Astrocyte (in vitro differentiated cells and primary cell): ENCODE results near the gene ZDHHC14. TPM values are rescaled to one million over a fixed set of nuclear protein-coding genes. Genes with fewer than 3 reads are reported as not detected.
"Not testable (repeated sequence)": the region's sequence is repeated elsewhere in the genome, so short reads cannot be mapped to it uniquely, and the experiment has no call there.

Experiments used
- DNase-seq: peaks from one replicate; pipeline ENCODE4 v3.0.0-alpha.2; 2010; ENCODE audit warnings: low read depth
- FAIRE-seq: peaks from 2 replicates; lab custom pipeline; 2011; peaks lifted over from hg19 to GRCh38; lab: Jason Lieb, UNC
- H2AFZ ChIP-seq: 2 replicates; pipeline ENCODE4 v1.6.0; 2012; ENCODE audit warnings: low read depth, low read length, inconsistent platforms
- H3K27ac ChIP-seq: 2 replicates; pipeline ENCODE4 v1.5.1; 2011; ENCODE audit warnings: low read depth, low read length, inconsistent platforms
- H3K27me3 ChIP-seq: 2 replicates; pipeline ENCODE4 v1.6.0; 2011; ENCODE audit warnings: low read length, inconsistent platforms; ENCODE audit not compliant: insufficient read depth
- H3K36me3 ChIP-seq: 2 replicates; pipeline ENCODE4 v1.5.1; 2011; ENCODE audit warnings: low read length, inconsistent platforms; ENCODE audit not compliant: insufficient read depth
- H3K4me1 ChIP-seq: 2 replicates; pipeline ENCODE4 v1.5.1; 2011; ENCODE audit warnings: low read length, inconsistent platforms; ENCODE audit not compliant: insufficient read depth
- H3K4me2 ChIP-seq: 2 replicates; pipeline ENCODE4 v1.6.0; 2012; ENCODE audit warnings: low read length, inconsistent platforms
- H3K4me3 ChIP-seq: 2 replicates; pipeline ENCODE4 v1.5.1; 2011; ENCODE audit warnings: low read depth, mild to moderate bottlenecking, low read length, inconsistent platforms; ENCODE audit not compliant: insufficient read depth
- H3K79me2 ChIP-seq: 2 replicates; pipeline ENCODE4 v1.6.0; 2012; ENCODE audit warnings: mild to moderate bottlenecking, low read length, inconsistent platforms; ENCODE audit not compliant: insufficient read depth
- H3K9ac ChIP-seq: 2 replicates; pipeline ENCODE4 v1.6.0; 2012; ENCODE audit warnings: mild to moderate bottlenecking, low read length, inconsistent platforms
- H3K9me3 ChIP-seq: 2 replicates; pipeline ENCODE4 v1.5.1; 2012; ENCODE audit warnings: low read depth, mild to moderate bottlenecking, low read length, inconsistent platforms; ENCODE audit not compliant: insufficient read depth
- H4K20me1 ChIP-seq: 2 replicates; pipeline ENCODE4 v1.6.0; 2012; ENCODE audit warnings: low read length, inconsistent platforms; ENCODE audit not compliant: insufficient read depth
- H3K27ac Mint-ChIP-seq: one replicate; pipeline ENCODE4 v1.8.0; 2021; ENCODE audit warnings: mild to moderate bottlenecking, mixed read lengths; ENCODE audit not compliant: unreplicated experiment
- H3K27me3 Mint-ChIP-seq: one replicate; pipeline ENCODE4 v1.8.0; 2021; ENCODE audit warnings: low read depth, mixed read lengths; ENCODE audit not compliant: unreplicated experiment
- H3K36me3 Mint-ChIP-seq: one replicate; pipeline ENCODE4 v1.8.0; 2021; ENCODE audit warnings: low read depth, mixed read lengths; ENCODE audit not compliant: unreplicated experiment
- H3K4me1 Mint-ChIP-seq: one replicate; pipeline ENCODE4 v1.8.0; 2021; ENCODE audit warnings: low read depth, mixed read lengths; ENCODE audit not compliant: unreplicated experiment
- H3K4me3 Mint-ChIP-seq: one replicate; pipeline ENCODE4 v1.8.0; 2021; ENCODE audit warnings: mild to moderate bottlenecking, moderate library complexity, mixed read lengths; ENCODE audit not compliant: unreplicated experiment
- H3K9me3 Mint-ChIP-seq: one replicate; pipeline ENCODE4 v1.8.0; 2021; ENCODE audit warnings: mild to moderate bottlenecking, mixed read lengths; ENCODE audit not compliant: unreplicated experiment
- CTCF ChIP-seq: IDR thresholded peaks from 2 replicates; pipeline ENCODE4 v1.5.1; 2011; ENCODE audit warnings: low read depth, mild to moderate bottlenecking, inconsistent platforms, low read length, moderate library complexity; ENCODE audit not compliant: insufficient read depth
- EZH2 ChIP-seq: IDR thresholded peaks from 2 replicates; pipeline ENCODE4 v1.6.1; 2012; ENCODE audit warnings: mild to moderate bottlenecking, low read length, inconsistent platforms; ENCODE audit not compliant: insufficient read depth
- total RNA-seq: library from RNA; stranded (reverse); gene quantifications from 2 replicates; pipeline ENCODE4 v1.2.1, GENCODE V29; 2021

The ZDHHC14 gene
- total RNA-seq, 1 donor from 2014 or later = 7.2 TPM

DNA sequence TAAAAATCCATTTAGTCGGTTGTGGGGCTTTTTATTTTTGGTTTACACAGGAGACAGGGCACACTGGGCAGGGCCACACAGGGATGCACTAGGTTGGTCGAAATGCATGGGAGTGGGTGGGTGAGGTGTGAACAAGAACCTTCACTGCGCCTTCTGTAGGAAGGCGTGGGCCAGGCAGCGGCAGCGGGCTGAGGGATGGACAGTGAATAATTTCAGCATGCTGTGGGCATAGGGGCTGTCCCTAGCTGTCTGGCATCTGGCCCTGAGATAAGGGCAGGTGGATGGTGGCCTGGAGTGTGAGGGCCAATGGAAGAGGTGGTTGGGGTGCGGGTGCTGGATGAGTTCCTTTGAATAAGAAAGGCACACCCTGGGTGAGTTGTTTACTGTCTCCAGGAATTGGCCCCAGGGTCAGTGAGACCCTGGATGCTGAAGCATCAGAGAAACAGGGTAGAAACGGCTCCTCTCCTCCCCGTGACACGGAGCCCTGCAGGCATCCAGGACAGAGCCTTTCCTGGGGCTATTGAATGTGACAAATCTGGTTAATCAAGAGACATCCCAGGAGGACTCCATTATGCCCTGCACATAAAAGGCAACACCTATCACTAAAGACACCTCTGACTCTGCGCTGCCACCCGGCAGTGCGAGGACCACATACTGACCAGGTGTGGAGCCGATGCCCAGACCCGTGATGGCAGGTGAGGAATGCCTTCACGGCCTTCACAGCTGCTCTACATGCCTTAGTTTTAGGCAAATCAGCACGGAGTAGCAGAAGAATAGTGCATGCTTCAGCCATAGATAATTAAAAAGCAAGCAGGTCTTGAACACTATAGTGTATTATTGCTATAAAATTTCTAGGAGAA is 319.0 kb downstream of the ZDHHC14 start:
- Histone ChIP-seq H3K4me3 (no peak overlapping the region), H3K27me3 (no peaks in the 10 kb centered on the region), H3K4me2 (no peak overlapping the region), H3K4me1 (no peaks in the 10 kb centered on the region), H3K79me2 (no peaks in the 10 kb centered on the region), H3K9ac (no peak overlapping the region), H3K9me3 (no peaks in the 10 kb centered on the region), H3K36me3 (no peaks in the 10 kb centered on the region), H2AFZ (no peak overlapping the region), H4K20me1 (no peaks in the 10 kb centered on the region), H3K27ac (no peak overlapping the region)
- Mint-ChIP-seq H3K9me3 (peaks cover 14% of the 10 kb centered on the region), H3K27ac (no peak overlapping the region), H3K4me1 (no peaks in the 10 kb centered on the region), H3K36me3 (peaks cover 2% of the 10 kb centered on the region), H3K4me3 (no peak overlapping the region), H3K27me3 (peaks cover 40% of the 10 kb centered on the region)
- no peak for TF ChIP-seq CTCF
- TF ChIP-seq EZH2 = no peak
- FAIRE-seq (no peak), DNase-seq (no peak)

DNA sequence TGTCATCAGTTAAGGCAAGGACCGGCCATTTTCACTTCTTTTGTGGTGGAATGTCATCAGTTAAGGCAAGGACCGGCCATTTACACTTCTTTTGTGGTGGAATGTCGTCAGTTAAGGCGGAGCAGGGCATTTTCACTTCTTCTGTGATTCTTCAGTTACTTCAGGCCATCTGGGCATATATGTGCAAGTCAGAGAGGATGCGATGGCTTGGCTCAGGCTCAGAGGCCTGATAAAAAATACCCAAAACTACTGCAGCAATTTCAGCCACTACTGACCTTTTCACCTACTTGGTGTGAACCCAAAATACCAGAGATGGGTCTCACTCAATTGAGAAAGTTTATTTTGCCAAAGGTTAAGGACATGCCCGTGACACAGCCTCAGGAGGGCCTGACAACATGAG is 325.4 kb downstream of the ZDHHC14 start:
- not testable (repeated sequence) for H3K4me3 Mint-ChIP-seq, H3K4me2 ChIP-seq, H3K27ac Mint-ChIP-seq, H3K27me3 ChIP-seq, H3K4me1 ChIP-seq, H4K20me1 ChIP-seq, H3K27ac ChIP-seq, DNase-seq, H3K4me1 Mint-ChIP-seq, H3K36me3 Mint-ChIP-seq, H2AFZ ChIP-seq, H3K9me3 Mint-ChIP-seq, H3K4me3 ChIP-seq, H3K36me3 ChIP-seq, FAIRE-seq, H3K79me2 ChIP-seq, H3K9ac ChIP-seq, H3K9me3 ChIP-seq
- peaks cover 19% of the 10 kb centered on the region for H3K27me3 Mint-ChIP-seq

GRCh38 chr6:157706883-157707282 is 325.9 kb downstream of the ZDHHC14 start:
- no peaks in the 10 kb centered on the region for H3K4me1 Mint-ChIP-seq
- H3K4me3 Mint-ChIP-seq = no peak overlapping the region
- FAIRE-seq (no peak), DNase-seq (no peak)
- no peaks in the 10 kb centered on the region for H3K36me3 Mint-ChIP-seq
- Histone ChIP-seq H3K9ac (no peak overlapping the region), H3K4me2 (no peak overlapping the region), H3K4me1 (no peaks in the 10 kb centered on the region), H3K36me3 (no peaks in the 10 kb centered on the region), H2AFZ (no peak overlapping the region), H3K4me3 (no peak overlapping the region), H3K79me2 (no peaks in the 10 kb centered on the region), H4K20me1 (no peaks in the 10 kb centered on the region), H3K27ac (no peak overlapping the region), H3K9me3 (no peaks in the 10 kb centered on the region), H3K27me3 (no peaks in the 10 kb centered on the region)
- H3K27me3 Mint-ChIP-seq = peaks cover 24% of the 10 kb centered on the region
- H3K9me3 Mint-ChIP-seq = peaks cover 5% of the 10 kb centered on the region
- no peak for TF ChIP-seq CTCF
- TF ChIP-seq EZH2 = no peak
- no peak overlapping the region for H3K27ac Mint-ChIP-seq
